WI38 (cell line): ENCODE results near the gene ITGB4.

ENCODE experiments used
- H3K4me3 ChIP-seq: 2 replicates; pipeline ENCODE4 v1.5.1; 2011; ENCODE audit warnings: low read depth, mild to moderate bottlenecking, control low read depth, low read length
- TF ChIP-seq, protein P1 (sequence below): IDR thresholded peaks from 2 replicates; pipeline ENCODE4 v1.5.1; 2012; ENCODE audit warnings: low read depth, mild to moderate bottlenecking, control low read depth, low read length

The ITGB4 gene

DNA sequence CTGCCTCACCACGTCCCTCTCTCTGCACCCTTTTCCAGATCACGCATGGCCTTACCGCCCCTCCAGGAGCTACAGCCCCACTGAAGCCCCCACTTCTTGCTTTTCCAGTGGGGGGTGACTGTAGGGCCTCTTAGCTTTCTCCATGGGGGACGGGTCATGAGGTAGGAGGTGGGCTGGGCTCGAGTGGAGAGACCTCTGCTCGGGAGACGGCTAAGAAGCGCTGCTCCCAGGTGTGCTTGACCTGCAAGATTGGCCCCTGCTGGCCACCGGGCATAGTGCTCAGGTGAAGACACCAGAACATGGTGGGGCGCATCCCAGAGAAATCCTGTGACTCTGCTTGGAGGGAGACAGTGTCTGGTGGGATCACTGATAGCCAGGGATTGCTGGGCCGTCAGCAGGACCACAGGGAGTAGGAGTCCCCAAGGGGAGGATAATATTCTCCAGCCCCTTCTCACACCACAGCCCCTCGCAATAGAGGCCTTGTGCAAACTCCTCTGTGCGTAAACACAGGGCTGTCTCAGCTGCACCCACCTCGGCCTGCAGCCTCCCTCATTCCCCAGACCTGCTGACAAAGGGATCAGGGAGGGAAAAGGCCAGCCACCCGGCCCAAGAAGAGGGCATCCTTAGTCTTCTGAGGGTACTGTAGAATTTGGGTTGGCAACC lies 52.7 kb downstream of the ITGB4 start:
- no peak overlapping the region for H3K4me3 ChIP-seq
- TF ChIP-seq, protein P1, sequence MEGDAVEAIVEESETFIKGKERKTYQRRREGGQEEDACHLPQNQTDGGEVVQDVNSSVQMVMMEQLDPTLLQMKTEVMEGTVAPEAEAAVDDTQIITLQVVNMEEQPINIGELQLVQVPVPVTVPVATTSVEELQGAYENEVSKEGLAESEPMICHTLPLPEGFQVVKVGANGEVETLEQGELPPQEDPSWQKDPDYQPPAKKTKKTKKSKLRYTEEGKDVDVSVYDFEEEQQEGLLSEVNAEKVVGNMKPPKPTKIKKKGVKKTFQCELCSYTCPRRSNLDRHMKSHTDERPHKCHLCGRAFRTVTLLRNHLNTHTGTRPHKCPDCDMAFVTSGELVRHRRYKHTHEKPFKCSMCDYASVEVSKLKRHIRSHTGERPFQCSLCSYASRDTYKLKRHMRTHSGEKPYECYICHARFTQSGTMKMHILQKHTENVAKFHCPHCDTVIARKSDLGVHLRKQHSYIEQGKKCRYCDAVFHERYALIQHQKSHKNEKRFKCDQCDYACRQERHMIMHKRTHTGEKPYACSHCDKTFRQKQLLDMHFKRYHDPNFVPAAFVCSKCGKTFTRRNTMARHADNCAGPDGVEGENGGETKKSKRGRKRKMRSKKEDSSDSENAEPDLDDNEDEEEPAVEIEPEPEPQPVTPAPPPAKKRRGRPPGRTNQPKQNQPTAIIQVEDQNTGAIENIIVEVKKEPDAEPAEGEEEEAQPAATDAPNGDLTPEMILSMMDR = no peak

DNA sequence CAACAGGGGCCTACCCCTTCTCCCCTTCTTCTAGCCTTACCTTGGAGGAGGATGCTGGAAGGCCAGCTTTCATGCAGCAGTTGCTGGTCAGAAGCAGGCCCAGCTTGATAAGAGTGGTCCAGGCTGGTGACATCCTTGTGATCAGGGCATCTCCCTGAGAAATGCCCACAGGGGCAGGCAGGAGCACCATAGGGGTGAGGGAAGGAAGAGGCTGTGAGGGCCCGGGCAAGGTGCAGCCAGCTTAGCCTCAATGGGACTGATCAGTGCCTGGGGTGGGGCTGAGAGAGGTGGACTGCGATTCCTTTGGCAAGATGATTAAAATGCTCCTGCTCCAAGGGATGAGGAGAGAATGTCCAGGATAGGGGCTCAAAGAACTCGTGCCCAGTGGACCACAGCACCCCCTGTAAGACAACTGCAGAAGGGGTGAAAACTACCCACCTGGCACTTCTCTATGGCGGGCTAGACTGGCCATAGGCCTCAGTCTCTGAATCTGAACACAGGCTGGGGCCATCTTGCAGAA lies 53.3 kb downstream of the ITGB4 start:
- no peak overlapping the region for H3K4me3 ChIP-seq
- TF ChIP-seq, protein P1 = no peak

DNA sequence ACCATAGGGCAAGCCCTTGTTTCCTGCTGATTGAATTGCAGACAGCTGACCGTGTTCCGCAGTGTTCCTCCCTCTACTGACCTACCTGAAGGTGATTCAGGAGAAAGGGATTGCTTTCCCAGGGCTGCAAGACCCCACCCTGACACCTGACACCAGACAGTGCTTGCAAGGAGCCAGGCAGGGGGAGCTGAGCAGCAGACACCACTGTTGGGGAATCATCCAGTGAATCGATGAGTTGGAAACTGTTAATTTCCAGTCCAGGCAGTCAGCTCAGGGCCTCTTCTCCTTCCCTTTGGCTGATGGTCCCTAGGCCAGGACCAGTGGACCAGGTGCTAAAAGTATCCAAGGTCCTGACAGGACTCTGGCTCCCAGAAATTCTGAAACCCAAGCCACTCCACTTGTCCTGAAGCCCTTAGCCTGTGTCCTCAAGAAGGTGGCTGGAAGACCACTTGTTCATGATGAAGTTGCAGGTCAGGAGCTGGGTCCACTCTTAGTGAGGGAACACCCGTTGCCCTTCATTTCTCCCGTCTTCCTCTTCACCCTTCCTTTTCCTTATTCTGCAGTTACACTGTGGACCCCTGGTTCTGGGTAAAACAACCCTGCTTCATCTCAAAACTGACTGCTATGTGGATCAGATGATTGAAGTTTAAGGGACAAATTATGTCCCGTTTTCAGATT lies 53.9 kb downstream of the ITGB4 start:
- TF ChIP-seq, protein P1 = no peak
- H3K4me3 ChIP-seq = no peak overlapping the region

DNA sequence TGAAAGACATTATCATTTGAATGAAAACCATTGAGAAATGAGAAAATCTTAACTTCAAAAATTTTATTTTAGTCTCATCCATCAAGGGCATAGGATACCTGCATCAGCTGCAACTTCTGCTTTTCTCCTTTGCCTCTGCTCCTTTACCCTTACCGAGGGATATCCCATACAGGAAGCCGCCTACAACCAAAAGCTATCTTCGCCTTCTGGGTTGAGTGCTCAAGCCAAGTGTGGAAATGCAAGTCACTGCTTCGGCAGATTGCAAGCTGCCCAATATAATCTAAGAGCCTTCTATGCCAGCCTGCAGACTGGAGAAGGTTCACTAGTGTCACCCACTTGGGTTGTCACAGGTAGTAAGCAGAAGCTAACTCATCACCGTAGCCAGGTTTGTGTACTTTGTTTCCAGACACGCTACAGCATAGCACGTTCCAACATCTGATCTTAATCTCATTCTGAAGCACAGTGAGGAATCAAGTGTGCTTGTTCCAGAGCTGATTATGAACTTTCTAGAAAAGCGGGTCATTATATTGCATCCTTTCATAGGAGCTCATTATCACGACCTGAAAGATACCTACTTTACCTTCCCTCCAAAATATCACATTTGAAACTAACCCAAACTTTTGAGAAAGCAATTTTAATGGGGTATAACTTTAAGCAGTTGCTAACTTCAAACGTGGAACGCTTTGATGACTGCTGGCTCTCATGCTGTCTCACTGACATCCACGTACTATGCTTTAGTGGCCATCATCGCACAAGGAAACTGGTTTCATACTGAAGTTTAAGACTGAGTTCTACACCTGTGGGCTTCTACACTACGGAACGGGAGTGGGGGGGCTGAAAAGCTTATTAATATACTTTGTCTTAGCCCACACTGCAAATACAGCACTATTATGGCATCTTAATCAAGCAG lies 55.4 kb downstream of the ITGB4 start:
- H3K4me3 ChIP-seq = peak overlapping the region; percentile 23
- TF ChIP-seq, protein P1 = no peak

DNA sequence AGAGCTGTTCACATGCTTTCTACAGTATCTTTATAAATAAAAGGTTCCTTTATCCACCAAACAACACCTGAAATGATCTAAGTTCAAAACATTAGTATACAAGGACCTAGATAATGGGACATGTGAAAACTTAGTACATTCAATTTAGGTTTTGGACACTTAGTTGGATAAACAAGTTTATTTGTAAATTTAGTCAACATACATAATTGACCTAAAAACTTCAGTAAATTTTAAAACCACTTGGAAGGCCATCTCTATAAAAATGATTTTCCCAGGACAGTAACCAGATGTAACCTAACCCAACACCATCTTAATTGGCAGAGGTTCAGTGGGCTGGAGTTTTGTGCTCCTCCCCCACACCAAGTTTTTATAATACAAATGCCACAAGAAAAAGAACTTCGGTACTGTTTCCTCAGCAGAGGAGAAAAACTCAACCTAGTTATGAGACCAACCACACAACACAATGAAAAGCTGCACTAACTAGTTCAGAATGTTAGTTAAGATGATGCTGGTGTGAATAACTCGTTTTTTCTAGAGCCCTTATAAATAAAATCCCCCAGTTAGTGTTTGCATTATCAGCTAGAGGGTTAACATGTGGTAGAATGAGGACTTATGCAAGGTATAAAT lies 56.1 kb downstream of the ITGB4 start:
- TF ChIP-seq, protein P1 = no peak
- H3K4me3 ChIP-seq = peak overlapping the region; percentile 93

DNA sequence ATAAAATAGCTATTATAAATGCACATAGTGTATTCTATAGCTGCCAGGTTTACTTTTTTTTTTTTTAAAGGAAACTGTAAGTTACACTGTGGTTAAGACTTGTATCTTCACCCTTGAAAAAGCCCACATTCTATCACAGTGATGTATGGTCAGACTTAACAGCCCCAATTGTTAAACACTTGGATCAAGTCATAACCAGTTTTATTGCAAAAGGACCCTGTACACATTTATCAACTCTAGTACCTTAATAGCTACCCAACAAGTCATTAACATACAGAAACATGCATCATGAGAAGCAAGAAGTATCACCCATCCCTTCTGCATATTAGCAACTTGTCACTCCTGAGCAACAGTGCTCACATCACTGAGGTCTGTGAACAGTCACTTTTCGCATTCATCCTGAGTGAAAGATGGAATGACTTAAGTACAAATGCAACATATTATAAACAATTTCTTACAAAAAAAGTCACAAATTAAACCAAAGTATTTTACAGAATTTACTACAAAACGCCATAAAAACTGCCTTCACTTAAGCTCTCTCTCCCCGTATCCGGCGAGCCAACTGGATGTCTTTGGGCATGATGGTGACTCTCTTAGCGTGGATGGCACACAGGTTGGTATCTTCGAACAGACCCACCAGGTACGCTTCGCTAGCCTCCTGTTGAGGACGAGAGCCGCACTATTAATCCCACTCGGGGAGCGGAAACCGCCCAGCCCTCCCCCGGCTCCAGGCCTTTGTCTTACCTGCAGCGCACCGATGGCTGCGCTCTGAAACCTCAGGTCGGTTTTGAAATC lies 57.0 kb downstream of the ITGB4 start:
- peak overlapping the region; percentile 93 for H3K4me3 ChIP-seq
